Epidermal melanocyte (primary cell): Measurements from ENCODE around the gene STK32B.
A peak's percentile ranks its signal among the peaks of the same experiment; 100 is the strongest.
"Not testable (repeated sequence)": the region's sequence is repeated elsewhere in the genome, so short reads cannot be mapped to it uniquely, and the experiment has no call there.

Source experiments
- DNase-seq: peaks from one replicate; pipeline ENCODE4 v3.0.0; 2011; ENCODE audit warnings: low spot score; ENCODE audit not compliant: insufficient read length

The STK32B gene

GRCh38 chr4:5203309-5203992 lies 152.2 kb downstream of the STK32B start:
- no peak for DNase-seq

GRCh38 chr4:5203993-5204310 lies 152.7 kb downstream of the STK32B start:
- DNase-seq = no peak

DNA sequence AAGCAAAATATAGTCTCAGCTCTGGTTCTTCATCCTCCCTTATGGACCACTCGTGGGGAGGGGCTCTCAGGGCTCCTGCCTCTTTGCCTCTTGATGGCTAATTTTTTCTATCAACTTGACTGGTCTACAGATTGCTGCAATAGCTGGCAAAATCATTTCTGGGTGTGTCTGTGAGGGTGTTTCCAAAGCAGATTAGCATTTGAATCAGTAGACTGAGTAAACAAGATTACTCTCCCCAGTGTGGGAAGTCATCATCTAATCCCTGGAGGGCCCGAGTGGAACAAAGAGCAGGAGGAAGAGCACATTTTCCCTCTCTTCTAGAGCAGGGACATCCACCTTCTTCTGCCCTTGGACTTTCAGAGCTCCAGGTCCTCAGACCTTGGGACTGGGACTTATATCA lies 153.5 kb downstream of the STK32B start:
- no peak for DNase-seq

DNA sequence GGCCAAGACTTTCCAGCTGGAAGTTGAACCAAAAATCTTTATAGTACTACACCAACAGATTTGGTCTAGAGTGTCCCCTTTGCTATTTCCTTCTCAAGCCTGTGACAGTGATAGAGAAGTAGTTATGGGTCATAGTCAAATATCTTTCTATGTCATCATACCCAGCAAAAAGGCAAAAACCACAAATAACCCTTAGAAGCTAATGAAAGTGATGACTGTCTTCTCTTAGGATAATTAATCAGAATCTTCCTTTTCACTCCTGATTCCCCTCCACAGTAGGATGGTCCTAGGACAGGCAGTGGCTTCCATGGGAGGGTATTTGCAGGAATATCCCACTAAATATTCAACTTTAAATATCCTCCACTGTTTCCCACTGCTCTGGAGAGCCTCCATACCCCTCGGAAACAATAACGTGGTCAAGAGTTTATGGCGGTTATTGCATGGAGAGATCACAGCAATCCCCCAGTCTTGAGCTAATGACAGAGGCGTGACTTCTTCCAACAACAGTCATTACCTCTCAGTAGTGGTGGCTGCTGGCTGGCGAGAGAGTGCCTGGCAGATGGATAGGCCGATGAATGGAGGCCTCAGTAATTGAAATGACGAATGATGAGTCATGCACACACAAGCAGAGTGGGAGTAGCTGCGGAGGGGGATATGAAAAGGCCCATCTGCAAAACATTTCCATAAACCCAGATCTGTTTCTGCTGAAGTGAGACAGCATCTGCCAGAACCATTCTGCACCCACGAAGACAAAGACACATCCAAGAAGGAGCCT lies 154.9 kb downstream of the STK32B start:
- peak; percentile 42 for DNase-seq

- DNase-seq = no peak
Observed at GRCh38 chr4:5209862-5210261, 158.6 kb downstream of the STK32B start.

GRCh38 chr4:5211282-5211839 lies 160.1 kb downstream of the STK32B start:
- no peak for DNase-seq

DNA sequence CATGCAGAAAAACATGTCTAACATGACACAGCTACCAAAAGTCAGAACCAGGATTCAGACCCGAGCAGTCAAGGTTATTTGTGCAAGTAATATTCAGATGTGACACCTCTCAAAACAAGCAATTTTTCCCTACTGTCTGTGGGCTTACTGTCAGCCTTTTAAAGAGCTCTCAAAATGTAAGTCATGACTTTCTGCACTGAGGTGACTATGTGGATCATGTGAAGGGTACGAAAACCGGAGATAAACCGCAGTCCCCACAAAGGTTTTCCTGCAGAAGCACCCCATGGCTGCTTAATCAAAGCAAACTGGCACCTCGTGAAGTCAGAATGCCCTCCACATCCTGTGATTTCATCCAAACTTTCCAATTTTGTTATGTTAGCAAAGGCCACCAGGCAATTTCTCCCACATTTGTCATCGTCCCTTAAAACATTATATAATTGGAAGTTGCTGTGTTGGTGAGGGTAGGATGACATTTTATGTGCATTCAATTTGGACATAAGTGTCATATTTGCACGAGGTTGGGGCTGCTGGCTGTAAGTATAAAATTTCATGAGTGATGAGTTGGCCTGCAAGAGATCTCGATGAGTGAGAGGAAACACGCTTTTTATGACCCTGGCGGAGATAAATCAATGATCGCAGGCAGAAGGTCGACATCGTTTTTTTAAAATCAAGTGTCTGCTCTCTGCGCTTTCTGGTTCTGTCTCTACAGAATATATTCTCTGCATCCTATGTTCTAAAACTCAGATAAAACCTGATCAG lies 161.2 kb downstream of the STK32B start:
- no peak for DNase-seq

GRCh38 chr4:5213087-5213595 lies 161.9 kb downstream of the STK32B start:
- no peak for DNase-seq

- DNase-seq = peak; percentile 46
Observed at GRCh38 chr4:5215321-5215720, 164.0 kb downstream of the STK32B start.

GRCh38 chr4:5217421-5217820 lies 166.1 kb downstream of the STK32B start:
- no peak for DNase-seq

GRCh38 chr4:5218376-5219069 lies 167.2 kb downstream of the STK32B start:
- DNase-seq = no peak

- no peak for DNase-seq
Observed at GRCh38 chr4:5220028-5220427, 168.7 kb downstream of the STK32B start.

GRCh38 chr4:5222047-5222446 lies 170.8 kb downstream of the STK32B start:
- DNase-seq = no peak

GRCh38 chr4:5222951-5223350 lies 171.7 kb downstream of the STK32B start:
- DNase-seq = no peak

DNA sequence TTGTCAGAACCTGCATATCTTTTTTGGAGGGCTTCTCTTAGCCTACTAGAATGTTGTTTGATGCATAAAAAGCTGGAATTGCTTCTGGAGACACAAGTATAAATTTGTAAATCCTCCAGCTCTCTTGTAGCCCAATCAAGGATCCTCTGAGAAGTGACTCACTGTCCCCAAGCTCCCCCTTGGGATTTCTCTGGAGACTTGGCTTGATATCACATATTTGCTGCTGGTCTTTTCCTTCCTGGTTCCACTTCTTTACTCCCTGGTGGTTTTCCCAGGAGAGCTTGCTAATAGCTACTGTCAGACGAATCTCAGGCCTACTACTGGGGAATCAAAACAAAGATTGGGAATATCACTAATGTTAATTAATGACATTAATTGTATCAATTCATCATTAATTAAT lies 173.1 kb downstream of the STK32B start:
- DNase-seq = no peak

DNA sequence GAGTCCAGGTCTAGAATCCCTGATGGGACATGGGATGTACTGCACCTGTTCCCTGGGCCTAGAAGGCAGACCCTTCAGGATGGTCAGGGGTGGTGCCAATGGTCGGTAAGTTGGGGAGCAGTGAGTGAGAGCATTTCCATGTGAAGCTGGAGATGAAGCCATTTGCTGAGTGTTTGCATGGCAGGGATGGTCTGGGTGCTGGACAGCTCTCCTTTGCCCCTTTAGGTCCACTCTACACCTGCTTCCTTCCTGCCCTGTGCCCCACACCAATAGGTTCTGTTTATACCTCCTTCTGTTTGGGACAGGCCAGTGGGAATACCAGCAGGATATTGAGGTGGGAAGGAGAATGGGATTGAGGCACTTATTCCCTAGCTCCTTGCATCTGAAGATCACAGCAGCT lies 181.3 kb downstream of the STK32B start:
- DNase-seq = no peak

- no peak for DNase-seq
Observed at GRCh38 chr4:5237086-5237660, 185.9 kb downstream of the STK32B start.

DNA sequence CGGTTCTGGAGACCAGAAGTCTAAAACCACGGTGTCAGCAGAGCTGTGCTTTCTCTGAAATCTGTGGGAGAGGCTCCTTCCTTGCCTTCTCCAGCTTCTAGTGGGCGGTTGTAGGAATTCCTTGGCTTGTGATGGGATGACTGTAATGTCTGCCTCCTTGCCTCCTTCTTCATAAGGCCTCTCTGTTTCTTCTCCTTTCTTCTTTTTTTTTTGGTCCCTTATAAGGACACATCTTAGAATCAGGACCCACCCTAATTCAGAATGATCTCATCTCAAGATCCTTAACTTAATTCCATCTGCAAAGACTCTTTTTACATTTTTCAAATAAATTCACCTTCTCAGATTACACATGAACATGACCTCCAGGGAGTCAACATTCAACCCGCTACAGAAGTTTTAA lies 186.9 kb downstream of the STK32B start:
- DNase-seq = no peak

- DNase-seq = not testable (repeated sequence)
Observed at GRCh38 chr4:5247061-5247460, 195.8 kb downstream of the STK32B start.

- no peak for DNase-seq
Observed at GRCh38 chr4:5247735-5248134, 196.5 kb downstream of the STK32B start.

GRCh38 chr4:5249727-5250126 lies 198.4 kb downstream of the STK32B start:
- no peak for DNase-seq
